ENCODE data around the gene TMEM169.
"Not testable (repeated sequence)": the region's sequence is repeated elsewhere in the genome, so short reads cannot be mapped to it uniquely, and the experiment has no call there.

The TMEM169 gene

DNA sequence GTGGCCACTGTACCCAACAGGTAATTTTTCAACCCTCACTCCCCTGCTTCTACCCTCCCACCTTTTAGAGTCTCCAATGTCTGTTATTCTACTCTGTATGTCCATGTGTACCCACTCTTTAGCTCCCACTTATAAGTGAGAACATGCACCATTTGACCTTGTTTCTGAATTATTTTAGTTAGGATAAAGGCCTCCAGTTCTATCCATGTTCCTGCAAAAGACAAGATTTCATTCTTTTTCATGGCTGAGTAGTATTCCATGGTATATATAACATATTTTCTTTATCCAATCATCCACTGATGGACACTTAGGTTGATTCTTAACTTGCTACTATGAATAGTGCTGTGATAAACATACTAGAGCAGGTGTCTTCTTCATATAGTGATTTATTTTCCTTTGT lies 9.2 kb upstream of the TMEM169 start:
- no peak for DNase-seq

DNA sequence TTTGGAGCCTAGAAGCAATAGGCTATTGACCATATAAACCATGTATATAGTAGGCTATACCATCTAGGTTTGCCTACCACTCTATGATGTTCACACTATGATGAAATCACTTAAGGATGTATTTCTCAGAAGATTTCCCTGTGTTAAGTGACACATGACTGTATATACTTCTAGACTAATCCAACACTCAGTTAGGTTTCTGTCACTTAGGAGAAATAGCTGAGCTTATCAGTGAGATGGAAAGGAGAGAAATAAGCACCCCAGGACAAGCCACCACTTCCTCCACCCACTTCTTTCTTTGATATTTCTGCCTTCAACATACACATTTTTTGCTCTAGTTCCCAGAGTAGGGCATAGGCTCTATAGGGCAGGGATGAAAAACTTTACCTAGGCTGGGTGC lies 7.9 kb upstream of the TMEM169 start:
- DNase-seq = no peak

DNA sequence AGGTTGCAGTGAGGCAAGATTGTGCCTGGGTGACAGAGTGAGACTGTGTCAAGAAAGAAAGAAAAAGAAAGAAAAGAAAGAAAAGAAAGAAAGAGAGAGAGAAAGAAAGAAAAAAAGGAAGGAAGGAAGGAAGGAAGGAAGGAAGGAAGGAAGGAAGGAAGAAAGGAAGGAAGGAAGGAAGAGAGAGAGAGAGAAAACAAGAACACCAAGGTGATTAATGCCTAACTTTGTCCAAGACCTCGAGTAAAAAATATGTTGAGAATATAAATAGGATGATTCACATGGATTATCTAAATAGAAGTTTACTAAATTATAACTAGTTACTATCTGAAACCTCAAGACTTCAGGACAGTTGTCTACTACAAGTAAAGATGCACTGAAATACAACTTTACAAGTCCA lies 7.3 kb upstream of the TMEM169 start:
- DNase-seq = no peak

DNA sequence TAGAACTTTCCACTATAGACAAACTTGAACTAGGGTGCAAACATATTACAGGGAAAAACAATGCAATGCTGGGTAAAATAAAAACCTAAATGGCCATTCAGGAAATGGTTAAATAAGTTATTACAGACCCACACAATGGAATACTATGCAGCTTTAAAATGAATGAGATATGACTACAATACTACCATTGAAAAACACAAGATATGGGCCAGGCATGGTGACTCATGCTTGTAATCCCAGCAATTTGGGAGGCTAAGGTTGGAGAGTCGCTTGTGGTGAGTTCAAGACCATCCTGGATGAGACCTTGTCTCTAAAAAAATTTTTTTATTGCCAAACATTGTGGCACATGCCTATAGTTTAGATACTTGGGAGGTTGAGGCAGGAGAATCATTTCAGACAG lies 6.9 kb upstream of the TMEM169 start:
- DNase-seq = no peak

DNA sequence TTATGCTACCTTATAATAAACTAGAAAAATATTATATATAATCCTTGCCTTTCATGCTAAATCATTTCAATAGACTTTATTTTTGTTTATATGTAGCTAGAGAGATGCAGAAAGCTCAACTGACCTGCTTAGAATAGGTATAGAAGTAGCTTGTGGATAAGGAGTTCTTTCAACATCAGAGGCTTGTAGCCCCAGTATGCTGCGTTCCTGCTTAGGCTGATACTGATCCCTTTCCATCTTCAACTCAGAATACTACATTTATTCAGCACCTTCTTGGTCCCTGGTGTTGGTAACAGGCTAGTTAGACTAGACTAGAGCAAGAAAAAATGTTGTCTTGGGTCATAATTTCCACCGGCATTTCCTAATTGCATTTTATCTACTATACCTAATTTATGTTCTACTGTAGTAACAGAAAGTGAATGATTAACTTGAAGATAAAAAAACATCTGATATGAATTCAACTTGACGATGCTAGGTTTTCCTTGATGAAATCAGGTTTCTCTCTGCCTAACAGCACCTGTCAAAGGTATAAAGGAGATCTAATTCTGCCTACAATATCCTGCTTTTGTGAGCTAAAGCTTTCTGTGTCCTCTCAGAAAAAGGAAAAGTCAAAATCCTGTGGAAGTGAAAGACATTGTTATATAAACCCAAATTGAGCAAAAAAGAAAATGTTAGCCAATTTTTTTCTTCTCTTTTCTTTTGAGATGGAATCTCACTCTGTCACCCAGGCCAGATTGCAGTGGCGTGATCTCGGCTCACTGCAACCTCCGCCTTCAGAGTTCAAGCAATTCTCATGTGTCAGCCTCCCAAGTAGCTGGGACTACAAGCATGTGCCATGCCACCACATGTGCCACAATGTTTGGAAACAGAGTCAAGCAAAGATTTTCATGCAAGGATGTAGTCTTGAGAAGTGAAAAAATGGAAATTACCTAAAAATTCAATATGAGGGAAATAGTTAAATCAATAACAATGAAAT lies 5.9 kb upstream of the TMEM169 start:
- no peak for DNase-seq

GRCh38 chr2:216078776-216079175 lies 2.9 kb upstream of the TMEM169 start:
- DNase-seq = peak; percentile 27 to 56

GRCh38 chr2:216080048-216080447 lies 1.7 kb upstream of the TMEM169 start:
- DNase-seq = not testable (repeated sequence)

- no peak for DNase-seq
Measured at GRCh38 chr2:216081012-216081411, 707 bp upstream of the TMEM169 start.

GRCh38 chr2:216082117-216082711 lies 495 bp downstream of the TMEM169 start:
- no peak for DNase-seq

DNA sequence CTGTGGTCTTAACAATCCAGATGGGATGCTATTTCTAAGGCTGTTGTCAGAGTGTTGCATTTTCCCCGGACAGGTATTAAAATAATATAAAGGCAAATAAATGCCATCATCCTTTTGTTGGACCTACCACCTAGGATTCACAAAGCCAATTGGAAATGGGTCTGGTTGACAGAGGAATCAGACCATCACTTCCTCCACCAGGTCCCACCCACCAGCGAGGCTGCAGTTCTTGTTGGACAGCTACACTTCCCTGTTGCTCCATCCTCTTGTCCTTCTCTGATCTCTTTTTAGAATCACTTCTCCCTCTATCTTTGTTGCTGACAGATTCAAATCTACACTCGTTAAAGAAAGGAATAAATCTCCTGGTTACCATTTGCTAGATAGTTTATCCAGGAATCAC lies 1.1 kb downstream of the TMEM169 start:
- peak; percentile 39 to 55 for DNase-seq

DNA sequence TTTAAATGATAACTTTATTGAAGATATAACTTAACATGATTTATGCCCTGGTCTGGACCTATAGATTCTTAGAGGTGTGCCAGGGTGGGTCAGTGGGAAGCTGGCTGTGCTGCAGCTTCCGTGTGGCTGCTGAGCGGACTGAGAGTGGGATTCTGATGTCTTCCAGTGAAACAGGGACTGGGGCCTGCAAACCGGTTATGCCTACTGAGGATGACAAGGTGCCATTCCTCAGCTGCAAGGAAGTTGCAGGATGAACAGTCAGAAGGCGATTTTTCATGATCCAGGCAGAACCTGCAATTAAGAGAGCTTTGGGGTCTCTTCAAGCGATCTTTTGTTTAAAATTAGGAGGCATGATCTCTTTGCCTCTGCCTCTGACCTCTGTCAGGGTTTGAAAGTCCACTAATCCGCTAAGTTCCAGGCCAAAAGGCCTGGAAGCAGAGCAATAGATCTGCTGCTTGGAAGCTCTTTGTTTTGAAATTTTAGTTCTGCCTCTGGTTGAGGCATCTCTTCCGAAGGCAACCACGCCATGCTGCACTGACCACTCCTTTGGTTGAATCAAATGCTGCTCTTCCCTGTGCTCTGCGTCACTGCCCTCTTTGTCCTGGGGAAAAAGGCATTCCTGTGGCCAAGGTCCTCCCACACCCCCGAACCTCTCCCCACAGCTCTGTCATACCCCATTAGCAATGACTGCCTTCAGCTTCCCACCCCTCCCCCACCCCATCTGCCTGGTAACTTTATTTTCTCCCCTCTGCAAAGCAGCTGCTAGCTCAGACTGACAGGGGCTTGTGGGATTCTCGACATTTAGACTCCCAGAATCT lies 2.0 kb downstream of the TMEM169 start:
- DNase-seq = no peak

GRCh38 chr2:216084547-216084946 lies 2.8 kb downstream of the TMEM169 start:
- no peak for DNase-seq

DNA sequence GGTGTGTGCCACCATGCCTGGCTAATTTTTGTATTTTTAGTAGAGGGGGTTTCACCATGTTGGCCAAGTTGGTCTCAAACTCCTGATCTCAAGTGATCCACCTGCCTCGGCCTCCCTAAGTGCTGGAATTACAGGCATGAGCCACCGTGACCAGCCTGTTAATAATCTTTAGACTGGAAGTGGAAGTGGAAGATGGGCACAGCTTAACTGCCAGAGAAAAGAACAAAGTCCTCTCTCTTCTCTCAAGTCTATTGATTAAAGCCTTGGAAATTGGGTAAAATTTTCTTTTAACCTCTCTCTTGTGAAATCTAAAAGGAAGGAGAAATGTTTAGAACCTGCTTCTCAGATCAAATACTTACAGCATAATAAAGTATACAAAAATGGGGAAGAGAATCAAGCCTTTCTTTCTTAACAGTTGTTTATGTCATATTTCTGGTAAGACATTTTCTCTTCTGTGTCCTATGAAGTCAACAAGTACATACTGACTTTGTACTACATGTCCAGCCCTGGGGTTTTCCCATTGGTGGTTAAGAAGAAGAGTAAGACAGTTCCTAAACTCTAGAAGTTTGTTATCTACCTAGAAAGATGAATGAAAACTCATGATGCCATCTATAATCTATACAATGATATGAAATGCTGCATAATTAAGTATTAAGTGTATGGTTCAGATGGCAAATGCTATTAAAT lies 4.6 kb downstream of the TMEM169 start:
- DNase-seq = no peak

DNA sequence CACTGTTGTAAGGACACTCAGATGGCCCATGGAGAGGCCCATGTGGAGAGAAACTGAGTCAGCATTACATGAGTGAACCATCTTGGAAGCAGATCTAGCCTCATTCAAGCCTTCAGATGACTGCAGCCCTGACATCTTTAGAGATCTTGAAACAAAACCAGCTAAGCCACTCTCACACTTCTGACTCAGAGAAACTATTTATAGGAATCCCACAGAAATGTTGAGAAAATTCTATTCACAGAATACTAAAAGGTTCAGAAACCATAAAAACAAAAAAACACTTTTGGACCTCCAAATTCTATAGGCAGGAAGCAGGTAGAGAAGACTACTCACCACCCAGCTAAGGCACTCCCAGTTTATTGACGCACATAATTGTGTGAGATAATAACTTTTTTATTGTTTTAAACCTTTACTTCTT lies 8.7 kb downstream of the TMEM169 start:
- DNase-seq = no peak

- DNase-seq = no peak
Measured at GRCh38 chr2:216092646-216093045, 10.9 kb downstream of the TMEM169 start.

- no peak for DNase-seq
Measured at GRCh38 chr2:216094701-216095100, 13.0 kb downstream of the TMEM169 start.

DNA sequence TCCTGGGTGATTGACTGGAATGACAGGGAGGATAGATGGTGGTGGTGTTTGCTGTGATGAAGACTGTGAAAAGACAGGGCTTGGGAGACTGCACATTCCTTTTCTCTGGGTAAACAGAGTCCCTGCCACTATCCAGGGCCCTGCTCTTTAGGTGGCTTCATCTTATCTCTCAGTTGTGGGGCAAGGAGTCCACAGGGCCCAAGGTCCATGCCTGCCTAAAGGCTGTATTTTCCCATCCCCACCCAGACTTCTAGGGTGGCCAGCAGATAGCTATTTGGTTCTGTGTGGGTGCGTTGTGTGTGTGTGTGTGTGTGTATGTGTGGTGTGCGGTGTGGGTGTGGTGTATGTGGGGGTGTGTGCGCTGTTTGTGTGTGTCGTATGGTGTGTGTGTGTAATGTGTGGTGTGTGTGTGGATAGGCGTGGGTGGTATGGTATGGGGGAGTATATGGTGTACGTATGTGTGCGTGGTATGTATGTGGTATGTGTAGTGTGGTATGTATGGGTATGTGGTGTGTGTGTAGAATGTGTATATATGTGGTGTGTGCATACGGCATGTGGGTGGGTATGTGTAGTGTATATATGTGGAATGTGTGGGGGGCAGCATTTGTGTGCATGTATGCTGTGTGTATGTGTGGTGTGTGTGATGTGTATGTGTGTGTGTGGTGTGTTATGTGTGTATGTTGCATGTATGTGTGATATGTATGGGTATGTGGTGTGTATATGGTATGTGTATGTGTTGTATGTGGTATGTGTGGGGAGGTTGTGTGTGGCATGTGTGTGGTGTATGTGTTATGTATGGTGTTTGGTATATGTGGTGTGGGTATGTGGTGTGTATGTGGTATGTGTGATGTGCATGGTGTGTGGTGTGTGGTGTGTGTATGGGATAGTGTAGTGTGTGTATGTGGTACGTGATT lies 17.0 kb downstream of the TMEM169 start:
- DNase-seq = no peak

GRCh38 chr2:216101109-216101508 lies 19.4 kb downstream of the TMEM169 start:
- DNase-seq = no peak

DNA sequence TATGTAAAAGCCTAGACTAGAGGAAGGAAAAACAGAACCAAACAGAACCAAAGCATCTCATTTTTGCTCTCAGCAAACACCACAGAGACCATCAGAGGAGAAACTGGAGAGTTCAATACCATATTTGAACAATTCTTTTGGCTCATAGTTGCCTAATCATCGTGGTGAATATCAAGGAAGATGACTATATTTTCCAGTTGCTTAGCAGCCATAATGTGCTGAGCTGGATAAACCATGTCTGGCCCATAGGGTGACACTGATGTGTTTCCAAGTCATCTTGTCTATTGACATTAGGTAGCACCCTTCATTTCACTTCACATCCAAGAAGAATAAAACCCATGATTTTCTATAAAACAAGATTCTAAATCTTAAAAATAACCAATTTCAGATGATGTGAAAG lies 21.5 kb downstream of the TMEM169 start:
- DNase-seq = no peak

DNA sequence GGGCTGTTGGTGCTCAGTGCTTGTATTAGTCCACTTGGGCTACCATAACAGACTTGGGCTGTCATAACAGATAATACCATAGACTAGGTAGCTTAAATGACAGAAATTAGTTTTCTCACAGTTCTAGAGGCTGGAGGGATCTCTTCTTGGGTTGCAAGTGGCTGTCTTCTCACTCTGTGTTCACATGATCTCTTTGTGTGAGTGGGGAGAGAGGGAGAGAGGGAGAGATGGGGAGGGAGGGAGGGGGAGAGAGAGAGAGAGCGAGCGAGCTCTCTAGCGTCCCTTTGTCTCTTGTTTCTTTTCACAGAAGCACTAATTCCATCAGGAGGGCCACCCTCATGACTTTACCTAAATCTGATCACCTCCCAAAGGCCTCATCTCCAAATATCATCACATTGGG lies 23.0 kb downstream of the TMEM169 start:
- no peak for DNase-seq

DNA sequence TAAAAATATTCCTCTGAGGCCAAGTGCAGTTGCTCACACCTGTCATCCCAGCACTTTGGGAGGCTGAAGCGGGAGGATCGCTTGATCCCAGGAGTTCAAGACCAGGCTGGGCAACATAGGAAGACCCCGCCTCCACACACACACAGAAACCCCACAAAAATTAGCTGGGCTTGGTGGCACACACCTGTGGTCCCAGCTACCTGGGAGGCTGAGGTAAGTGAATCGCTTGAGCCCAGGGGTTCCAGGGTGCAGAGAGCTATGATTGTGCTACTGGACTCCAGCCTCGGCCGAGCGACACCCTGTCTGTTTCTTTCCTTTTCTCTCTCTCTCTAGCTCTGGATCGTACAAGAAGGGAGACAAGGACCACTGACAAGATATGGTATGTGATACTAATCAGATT lies 25.6 kb downstream of the TMEM169 start:
- no peak for DNase-seq

- DNase-seq = no peak
Measured at GRCh38 chr2:216107760-216108159, 26.0 kb downstream of the TMEM169 start.
